ENCODE measurements around the gene PEX14.

GRCh38 chr1:10629091-10629815, 154.5 kb downstream of the PEX14 start:
- TF ChIP-seq POLR2A (IDR thresholded peaks at IDR 0.05) = no peak
- TF ChIP-seq CTCF (IDR thresholded peaks at IDR 0.05) = no peak
- TF ChIP-seq POLR2AphosphoS5 (IDR thresholded peaks at IDR 0.05) = no peak
- TF ChIP-seq EP300 (IDR thresholded peaks at IDR 0.05) = no peak
